H1 (cell line): ENCODE measurements around the gene PMFBP1.
A peak's percentile ranks its signal among the peaks of the same experiment; 100 is the strongest.

Source experiments
- BCL11A ChIP-seq, 2 experiments: IDR thresholded peaks; one replicate each; pipeline ENCODE4 v1.6.1; 2011; ENCODE audit warnings: low read depth in 2 of 2, low read length in 2 of 2, mild to moderate bottlenecking in 2 of 2
- CTCF ChIP-seq, 3 experiments: IDR thresholded peaks; 1 replicate in 2 of 3; 2 replicates in 1 of 3; pipeline versions ENCODE4 v1.5.1 to v1.6.1; 2011; ENCODE audit warnings: low read length in 3 of 3, mild to moderate bottlenecking in 3 of 3, inconsistent platforms in 2 of 3, low read depth in 1 of 3, moderate library complexity in 1 of 3; ENCODE audit not compliant: insufficient read depth in 1 of 3; ENCODE audit errors: control extremely low read depth in 1 of 3
- EZH2 ChIP-seq: fragments of 200-600 bp; sonication (generic); IDR thresholded peaks from 2 replicates; pipeline ENCODE4 v1.7.1; 2012; ENCODE audit warnings: low read depth, mild to moderate bottlenecking, moderate library complexity, low read length, inconsistent platforms; ENCODE audit not compliant: severe bottlenecking
- GABPA ChIP-seq: IDR thresholded peaks from 2 replicates; pipeline ENCODE4 v1.6.1; 2011; ENCODE audit warnings: mild to moderate bottlenecking, low read length, moderate library complexity, borderline replicate concordance; ENCODE audit not compliant: insufficient read depth
- GTF2F1 ChIP-seq: IDR thresholded peaks from 2 replicates; pipeline ENCODE4 v1.6.1; 2012; ENCODE audit warnings: low read depth, low read length, improper control_type of control experiment, borderline replicate concordance
- HDAC6 ChIP-seq: IDR thresholded peaks from one replicate; pipeline ENCODE4 v1.7.1; 2012; ENCODE audit warnings: low read depth, mild to moderate bottlenecking, inconsistent platforms, low read length, moderate library complexity
- KDM1A ChIP-seq: fragments of 200-600, 300-600 bp; sonication (generic); IDR thresholded peaks from 2 replicates; pipeline ENCODE4 v1.7.1; 2016; ENCODE audit warnings: mild to moderate bottlenecking, low read length, borderline replicate concordance
- POLR2A ChIP-seq, 2 experiments: IDR thresholded peaks; 1 replicate in 1 of 2; 2 replicates in 1 of 2; pipeline ENCODE4 v1.6.1; 2011; ENCODE audit warnings: low read depth in 2 of 2, low read length in 2 of 2, mild to moderate bottlenecking in 2 of 2; ENCODE audit errors: control extremely low read depth in 1 of 2
- POLR2AphosphoS5 ChIP-seq: IDR thresholded peaks from 2 replicates; pipeline ENCODE4 v1.6.1; 2011; ENCODE audit warnings: low read depth, low read length
- RAD21 ChIP-seq, 2 experiments: IDR thresholded peaks in 1 of 2; conservative IDR thresholded peaks in 1 of 2; 2 replicates each; pipeline ENCODE4 v1.6.1; 2011; ENCODE audit warnings: low read depth in 2 of 2, low read length in 2 of 2, improper control_type of control experiment in 1 of 2, inconsistent platforms in 1 of 2, mild to moderate bottlenecking in 1 of 2, moderate library complexity in 1 of 2
- RFX5 ChIP-seq: IDR thresholded peaks from 2 replicates; pipeline ENCODE4 v1.6.1; 2011; ENCODE audit warnings: low read depth, low read length, improper control_type of control experiment, borderline replicate concordance
- RXRA ChIP-seq: IDR thresholded peaks from 2 replicates; pipeline ENCODE4 v1.6.1; 2011; ENCODE audit warnings: low read depth, mild to moderate bottlenecking, low read length, moderate library complexity; ENCODE audit not compliant: insufficient read depth
- TBP ChIP-seq: IDR thresholded peaks from 2 replicates; pipeline ENCODE4 v1.6.1; 2011; ENCODE audit warnings: low read depth, low read length, improper control_type of control experiment

GRCh38 chr16:72195609-72196008, 23.7 kb upstream of the PMFBP1 start:
- TF ChIP-seq TBP (no peak), CTCF (IDR thresholded peaks at IDR 0.05; ENCODE audit: control extremely low read depth in 1 of 3, insufficient read depth in 1 of 3, low read depth in 1 of 3, low read length in 3 of 3) (peak; percentile 80), POLR2AphosphoS5 (no peak), KDM1A (no peak), RAD21 (IDR thresholded peaks at IDR 0.05 in 1 of 2, conservative IDR thresholded peaks at IDR 0.05 in 1 of 2; ENCODE audit: low read depth in 2 of 2, low read length in 2 of 2) (peak; percentile 93 to 96), RXRA (no peak), HDAC6 (no peak), RFX5 (no peak), GTF2F1 (no peak), POLR2A (IDR thresholded peaks at IDR 0.05; ENCODE audit: control extremely low read depth in 1 of 2, low read depth in 2 of 2, low read length in 2 of 2) (no peak), GABPA (no peak), EZH2 (no peak), BCL11A (IDR thresholded peaks at IDR 0.05; ENCODE audit: low read depth in 2 of 2, low read length in 2 of 2) (no peak)
